HG02970 (cell line): ENCODE data around the gene WHRN.

ENCODE experiments used
- ATAC-seq: cut with Tn5 transposase; IDR thresholded peaks from one replicate; pipeline ENCODE4 v1.9.1; 2021; ENCODE audit warnings: mild to moderate bottlenecking, moderate library complexity, moderate number of reproducible peaks; ENCODE audit not compliant: unreplicated experiment, low FRiP score

Gene WHRN

DNA sequence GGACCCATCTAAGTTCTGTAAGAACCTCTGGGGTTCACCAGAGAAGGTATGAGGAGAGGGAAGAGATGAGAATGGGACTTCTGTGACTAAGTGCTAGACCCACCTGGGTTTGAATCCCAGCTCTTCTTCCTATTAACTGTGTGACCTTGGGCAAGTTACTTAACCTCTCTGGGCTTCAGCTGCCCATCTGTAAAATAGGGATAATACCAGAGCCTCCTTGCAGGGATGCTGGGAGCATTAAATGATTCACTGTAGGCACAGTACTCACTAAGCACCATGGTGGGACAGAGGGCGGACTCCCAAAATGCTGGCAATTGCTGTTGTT is 53.6 kb downstream of the WHRN start:
- ATAC-seq, result no peak

DNA sequence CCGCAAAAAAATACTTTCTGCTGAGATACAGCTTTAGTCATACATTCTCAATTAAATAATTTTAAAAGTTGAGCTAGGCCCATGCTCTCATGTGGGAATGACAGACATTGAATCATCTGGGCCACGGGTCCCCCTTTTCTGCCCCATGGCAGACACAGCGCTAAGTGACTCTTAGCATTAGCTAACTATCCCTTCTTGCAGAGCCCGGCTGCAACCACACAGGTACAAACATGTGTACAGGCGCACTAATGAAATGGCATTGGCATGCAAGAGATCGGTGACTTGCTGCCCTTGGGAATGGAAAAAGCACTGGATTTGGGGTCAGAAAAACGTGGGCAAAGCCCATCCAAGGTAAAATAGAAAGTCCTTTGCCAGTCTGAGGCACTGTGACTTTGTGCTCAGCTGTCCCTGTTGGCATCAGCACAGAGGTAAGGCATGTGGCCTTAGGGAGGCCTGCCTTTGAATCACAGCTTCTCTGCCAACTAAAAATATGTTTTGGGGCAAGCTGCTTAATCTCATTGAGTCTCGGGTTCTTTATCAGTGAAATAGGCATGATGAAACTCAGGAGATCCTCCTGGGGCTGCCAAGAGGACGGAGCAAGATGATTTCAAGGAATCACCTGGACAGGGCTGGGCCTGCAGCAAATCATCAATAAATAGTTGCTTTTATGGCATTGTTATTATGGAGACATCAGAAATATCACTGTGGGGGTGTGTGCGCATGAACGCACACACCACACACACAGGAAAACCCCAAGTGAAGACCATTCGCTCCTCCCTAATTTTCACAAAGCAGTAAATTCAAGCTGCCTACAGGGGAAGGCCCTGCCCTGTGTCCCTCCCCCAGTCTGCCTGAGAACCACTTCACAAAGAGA is 54.2 kb downstream of the WHRN start:
- ATAC-seq, result no peak

DNA sequence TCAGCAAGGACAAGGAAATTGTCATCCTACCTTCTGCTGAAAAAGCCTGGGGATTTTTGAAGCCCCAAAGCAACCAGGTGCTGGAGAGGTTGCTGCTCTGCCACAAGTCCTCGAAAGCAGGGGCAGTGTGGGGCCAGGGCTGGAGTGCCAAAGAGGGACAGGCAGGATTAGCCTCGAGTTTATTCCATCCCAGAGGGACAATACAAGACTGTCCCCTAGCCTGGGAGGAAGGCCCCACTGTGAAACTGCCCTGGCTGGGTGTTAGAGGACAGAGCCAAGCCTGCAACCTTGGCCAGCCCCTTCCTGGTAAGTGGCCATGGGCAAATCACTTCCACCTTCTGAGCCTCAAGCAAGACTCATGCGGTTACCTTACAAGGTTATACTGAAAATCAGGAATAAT is 55.1 kb downstream of the WHRN start:
- ATAC-seq, result no peak

DNA sequence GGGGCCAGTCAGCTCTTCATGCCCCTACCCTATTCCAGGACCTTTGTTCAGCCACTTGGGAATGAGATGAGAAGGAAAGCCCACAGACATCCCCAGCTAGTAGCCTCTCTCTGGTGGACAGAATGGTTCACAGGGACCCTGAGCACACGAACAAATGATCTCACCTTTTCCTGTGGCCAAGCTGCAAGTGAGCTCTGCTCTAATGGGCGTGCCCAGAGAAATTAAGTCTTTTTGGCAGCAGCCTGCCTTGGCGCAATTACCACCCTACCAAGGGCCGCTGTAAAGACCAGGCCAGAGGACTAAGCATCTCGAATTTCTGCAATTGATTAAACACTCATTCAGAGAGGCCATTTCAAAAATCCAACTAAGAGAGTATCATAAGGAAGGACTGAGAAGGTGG is 56.0 kb downstream of the WHRN start:
- ATAC-seq, result no peak

DNA sequence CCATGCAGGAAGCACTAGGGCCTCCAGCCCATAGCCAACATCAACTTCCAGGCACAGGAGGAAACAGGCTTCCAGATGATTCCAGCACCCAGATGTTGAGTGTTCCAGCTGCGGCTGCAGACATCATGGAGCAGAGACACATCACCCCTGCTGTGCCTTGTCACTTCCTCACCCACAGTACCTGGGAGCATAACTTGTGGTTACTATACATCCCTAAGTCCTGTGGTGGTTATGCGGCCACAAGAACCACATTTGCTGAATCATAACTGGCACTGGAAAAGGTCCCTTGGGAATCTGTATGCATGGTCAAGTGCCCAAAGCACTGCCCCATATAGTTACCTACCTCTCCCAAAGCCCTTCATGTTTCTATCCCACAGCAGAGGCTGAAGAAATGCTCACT is 56.6 kb downstream of the WHRN start:
- ATAC-seq, result no peak

DNA sequence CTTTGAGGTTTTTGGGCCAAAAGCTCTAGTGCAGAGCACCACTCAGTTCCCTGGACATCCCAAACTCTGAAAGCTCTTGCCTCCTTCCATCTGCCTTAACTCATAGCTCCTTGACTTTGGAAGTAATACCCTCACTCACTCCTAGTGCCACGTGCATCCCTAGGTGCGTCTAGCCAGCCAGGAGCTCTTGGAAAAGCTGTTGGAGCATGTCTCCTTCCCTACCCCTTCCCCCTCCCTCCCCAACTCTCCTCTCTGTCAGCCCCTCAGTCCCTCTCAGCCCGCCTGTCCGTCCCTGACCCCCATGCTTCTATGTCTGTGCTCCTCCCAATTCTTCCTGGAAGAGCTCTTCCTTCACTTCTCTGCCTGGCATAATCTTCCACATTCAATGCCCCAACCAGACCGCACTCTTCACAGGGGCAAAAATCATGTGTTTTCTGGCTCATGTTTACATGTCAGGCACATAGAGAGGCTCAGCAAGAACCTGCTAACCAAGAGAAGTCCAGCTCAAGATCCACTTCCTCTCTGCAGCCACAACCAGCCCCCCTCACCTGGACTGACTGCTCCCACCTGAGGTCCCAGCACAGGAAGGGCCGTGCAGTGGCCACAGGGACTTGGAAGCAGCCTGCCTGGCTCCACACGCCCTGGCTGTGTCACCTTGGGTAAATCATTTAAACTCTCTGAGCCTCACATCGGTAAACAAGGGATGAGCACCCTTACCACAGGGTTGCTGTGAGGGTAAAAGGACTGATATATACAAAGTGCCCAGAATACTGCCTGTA is 58.4 kb downstream of the WHRN start:
- ATAC-seq, result no peak

DNA sequence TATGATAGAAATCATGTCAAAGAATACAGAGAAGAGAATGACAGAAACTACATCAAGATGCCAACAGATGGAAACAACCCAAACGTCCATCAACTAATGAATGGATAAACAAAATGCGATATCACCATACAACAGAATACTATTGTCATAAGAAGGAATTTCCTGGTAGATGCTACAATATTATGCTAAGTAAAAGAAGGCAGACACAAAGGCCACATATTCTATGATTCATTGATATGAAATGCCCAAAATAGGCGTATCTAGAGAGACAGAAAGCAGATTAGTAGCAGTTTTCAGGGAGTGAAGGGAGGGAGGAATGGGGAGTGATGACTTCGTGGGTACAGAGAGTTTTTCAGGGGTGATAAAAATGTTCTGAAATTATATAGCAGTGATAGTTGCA is 59.2 kb downstream of the WHRN start:
- no peak for ATAC-seq

DNA sequence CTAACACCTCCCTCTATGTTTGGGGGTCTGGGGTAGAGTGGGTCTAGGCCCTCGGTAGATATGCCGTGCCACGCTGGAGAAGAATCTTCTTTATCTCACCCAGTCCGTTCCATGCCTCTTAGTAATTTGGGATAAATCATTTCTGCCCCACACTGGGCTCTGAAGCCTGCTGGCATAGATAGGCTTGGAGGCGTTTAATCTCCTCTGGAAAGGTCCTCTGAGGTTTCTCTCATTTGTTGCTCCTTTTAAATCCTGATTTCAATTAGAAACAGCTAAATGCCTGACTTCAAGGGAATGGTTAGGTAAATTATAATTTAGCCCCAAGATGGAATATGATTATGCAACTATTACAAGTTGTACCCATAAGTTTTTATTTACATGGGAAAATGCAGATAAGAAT is 59.7 kb downstream of the WHRN start:
- no peak for ATAC-seq

DNA sequence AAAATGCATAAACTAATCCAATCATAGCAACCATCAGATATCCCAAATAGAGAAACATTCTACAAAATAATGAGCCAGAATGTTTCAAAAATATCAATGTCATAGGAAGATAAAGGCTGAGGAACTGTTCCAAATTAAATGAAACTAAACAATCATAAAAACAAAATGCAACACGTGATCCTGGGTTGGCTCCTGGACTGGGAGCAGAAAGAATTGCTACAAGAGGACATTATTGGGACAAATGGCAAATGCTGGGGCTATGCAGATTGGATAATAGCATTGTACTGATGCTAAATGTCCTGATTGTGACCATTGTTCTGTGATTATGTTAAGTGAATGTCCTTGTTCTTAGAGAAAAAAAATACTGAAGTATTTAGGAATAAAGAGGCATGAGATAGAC is 63.3 kb downstream of the WHRN start:
- no peak for ATAC-seq

DNA sequence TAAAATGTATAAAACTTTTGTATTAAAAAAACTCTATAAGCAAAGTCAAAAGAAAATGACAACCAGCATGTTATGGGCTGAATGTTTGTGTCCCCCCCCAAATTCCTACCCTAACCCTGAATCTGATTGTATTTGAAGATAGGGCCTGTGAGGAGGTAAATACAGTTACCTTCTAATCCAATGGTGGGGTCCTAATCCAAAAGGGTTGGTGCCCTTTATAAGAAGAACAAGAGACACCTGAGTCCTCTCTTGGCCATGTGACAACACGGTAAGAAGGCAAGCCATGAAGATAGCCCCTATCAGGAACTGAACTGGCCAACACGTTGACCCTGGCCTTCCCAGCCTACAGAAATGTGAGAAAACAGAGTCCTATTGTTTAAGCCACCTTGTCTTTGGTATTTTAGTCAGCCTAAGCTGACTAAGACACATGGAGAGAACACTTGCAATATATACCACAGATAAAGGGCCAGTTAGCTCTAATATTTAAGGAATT is 67.8 kb downstream of the WHRN start:
- ATAC-seq, result no peak

DNA sequence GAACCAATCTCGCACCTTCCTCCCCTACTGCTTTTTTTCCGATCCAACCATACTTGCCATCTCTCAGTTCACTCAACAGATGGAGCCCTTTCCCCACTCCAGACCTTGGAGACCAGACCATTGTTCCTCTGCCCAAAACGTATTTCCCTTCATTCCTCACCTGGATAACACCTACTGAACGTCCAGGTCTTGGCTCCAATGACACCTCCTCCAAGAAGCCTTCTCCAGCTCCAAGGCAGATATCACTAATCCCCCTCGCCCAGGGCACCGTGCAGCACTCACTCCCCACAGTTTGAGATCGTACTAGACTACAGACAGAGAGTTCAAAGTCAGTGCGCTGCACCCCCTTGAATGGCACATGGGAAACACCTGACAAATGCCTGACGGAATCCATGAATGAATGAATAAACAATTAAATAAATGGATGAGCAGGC is 70.4 kb downstream of the WHRN start:
- ATAC-seq, result no peak

DNA sequence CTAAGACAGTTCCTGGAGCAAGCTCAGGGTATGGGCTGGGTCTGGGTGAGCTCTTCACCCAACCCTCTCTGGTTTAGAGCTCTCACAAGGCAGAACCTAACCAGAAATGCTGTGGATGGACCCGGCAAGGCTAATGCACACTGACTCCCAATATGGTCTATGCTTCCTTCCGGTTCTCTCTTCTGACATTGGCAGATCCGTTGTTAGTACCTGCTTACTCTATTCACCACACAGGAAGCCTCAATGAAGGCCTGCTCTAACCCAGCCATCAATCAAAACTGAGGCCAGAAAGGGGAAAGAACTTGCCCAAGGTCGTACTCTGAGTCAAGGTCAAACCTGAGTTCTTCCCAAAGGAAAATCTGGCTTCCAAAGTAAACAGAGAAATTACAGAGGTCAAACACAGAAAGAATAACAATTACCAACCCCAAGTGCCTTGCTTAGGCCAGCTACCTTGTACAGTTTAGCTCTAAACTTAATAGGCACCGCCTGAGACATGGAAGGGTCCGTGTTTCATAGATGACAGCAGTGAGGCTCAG is 71.5 kb downstream of the WHRN start:
- ATAC-seq, result no peak

DNA sequence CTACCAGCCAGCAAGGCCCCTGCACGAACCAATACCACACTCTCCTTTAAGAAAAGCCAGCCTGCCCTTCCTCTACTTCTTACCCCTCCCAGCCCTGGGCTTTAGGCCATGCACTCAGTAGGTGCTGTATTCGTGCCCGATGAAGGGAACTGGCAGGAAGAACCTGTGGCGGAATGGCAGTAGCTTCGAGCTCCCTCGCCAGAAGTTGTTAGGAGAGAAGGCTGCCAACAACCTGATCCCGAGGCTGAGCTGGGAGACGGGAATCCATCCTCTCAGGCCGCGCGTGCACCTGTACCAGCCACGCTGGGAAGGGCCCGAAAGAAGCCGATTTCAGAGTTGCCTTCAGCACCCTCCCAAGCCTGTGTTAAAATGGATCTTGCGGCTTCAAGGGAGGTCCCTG is 72.2 kb downstream of the WHRN start:
- ATAC-seq, result no peak

DNA sequence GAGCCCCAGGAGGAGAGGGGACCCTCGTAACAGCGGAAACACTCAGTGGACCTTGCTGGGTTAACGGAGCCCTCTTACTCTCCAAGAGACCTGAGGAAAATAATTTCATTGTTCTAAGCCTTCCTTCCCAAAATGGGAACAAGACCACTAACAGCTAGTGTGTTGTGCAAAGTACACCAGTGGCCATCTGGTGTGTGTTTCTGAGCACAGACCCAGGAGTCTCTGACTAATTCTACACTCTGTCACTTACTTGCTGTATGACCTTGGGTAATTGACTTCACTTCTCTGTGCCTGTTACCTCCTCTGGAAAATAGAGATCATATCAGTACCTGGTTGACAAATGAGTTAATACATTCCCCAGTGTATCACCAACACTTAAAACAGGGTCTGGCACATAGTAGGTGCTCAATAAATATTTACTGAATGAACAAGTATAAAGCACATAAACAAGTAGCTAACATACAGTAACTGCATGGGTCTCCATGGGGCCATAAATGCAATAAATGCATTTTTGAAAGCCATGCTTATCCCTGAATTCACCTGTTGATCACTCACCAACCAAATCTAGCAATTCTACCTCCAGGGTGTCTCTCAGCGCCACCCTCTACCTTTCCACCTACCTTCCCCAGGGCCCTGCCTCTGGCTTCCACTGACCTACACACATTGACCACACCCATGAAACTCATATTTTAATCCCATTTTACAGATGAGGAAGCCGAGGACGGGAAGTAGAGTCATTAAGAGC is 72.8 kb downstream of the WHRN start:
- ATAC-seq, result no peak

DNA sequence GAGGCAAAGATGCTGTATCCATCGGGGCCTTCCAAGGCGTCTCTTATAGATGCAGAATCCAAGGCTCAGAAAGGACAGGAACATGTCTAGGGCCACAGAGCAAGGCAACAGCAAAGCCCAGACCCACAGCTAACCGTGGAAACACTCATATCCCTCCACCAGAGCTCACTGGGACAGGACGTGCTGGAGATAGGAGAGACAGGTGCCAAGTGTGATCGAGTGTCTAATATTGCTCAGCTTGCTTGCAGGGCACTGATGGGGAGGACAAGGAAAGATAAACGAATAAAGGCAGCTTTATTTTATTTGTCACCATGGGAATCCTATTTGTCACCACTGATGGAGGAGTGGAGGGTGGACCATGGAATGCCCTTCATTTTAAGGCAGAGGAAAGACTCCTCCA is 73.5 kb downstream of the WHRN start:
- ATAC-seq, result no peak

DNA sequence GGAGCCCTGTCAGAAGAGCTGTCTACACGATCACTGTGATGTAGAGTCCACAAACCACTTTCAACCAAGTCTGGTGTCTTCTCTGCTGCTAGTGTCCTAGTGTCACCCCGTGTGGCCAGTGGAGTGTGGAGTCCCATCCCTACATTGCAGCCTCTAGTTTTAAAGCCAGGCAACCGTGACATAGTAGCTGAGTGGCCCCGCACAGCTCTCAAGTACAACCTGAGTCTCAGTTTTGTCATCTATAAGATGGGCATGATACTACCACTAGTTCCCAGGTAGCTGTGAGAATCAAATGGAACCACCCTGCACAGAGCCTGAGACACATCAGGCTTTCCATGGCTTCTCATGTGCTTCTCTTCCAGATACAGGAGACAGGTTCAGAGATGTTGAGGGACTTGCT is 74.3 kb downstream of the WHRN start:
- ATAC-seq, result no peak

DNA sequence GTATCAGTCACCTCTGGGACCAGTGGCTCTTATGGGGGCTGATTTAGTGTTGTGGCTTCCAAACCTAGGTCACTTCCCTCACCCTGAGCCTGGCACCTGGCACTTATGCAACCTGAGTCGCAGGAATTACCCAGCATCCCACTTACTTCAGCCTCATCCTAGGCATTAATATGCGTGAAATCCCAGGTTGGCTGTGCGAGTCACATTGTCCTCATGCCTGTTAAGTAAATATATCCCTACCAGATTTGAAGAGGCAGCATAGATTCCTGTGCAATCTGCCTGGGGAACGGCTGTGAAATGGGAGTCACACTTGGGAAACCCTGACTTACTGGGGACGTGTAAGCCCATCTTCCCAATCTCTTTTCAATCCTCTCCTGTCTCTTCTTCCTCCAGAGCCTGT is 74.8 kb downstream of the WHRN start:
- no peak for ATAC-seq

DNA sequence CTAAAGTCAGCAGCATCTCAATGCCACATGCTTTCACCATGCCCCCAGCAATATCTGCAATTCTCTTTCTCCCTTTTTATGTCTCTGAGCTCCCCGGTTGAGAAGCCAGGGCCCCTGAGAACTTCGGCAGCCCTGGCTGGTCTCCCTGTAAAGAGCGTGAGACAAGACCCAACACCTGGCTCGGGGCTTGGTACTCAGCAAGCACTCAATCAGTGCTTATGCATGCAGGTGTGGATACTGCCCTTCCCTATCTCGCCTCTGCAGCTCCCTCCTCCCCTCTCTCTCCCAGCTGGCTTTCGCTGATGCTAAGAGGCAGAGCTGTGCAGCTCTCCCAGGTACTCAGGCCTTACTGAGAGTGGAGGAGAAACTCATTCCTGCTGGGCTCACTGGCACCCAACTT is 75.8 kb downstream of the WHRN start:
- no peak for ATAC-seq

DNA sequence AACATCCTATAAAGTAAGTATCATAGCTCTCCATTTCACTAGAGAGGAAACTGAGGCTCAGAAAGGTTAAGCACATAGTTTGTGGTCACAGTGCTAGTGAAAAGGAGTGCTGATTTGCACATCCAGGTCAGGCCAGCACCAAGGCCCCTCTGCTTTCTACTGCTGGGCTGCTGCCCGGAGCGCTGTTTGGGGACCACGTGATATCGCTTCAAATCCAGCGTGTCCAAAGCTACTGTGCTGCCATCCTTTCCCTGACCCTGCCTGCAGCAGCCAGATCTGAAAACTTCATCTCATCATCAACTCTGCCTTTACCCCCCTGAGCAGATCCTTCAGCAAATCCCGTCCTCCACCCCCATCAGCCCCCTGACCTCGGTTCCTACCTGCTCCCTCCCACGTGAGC is 76.8 kb downstream of the WHRN start:
- ATAC-seq, result no peak

DNA sequence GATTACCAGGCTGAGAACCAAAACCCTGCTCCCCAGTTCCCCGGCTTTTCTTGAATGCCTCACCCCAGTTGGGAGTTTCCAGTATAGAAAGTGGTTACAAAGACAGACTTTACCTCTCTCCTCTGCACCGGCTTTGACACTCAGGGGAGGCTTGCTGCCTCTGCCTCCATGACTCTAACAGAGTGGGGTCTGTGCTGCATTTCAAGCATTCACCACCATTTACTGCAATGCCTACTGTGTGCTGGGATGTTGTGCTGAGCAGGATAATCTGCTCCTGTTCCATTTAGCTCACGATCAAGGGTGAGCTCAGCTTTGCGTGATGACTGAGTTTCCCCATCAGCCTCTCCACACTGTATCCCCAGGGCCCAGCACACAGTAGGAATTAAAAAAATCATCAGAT is 77.6 kb downstream of the WHRN start:
- no peak for ATAC-seq
